GM21723 (cell line): ENCODE results near the gene RAP1GAP2.

Source experiments
- ATAC-seq: cut with Tn5 transposase; IDR thresholded peaks from one replicate; pipeline ENCODE4 v1.9.1; 2021; ENCODE audit warnings: mild to moderate bottlenecking, moderate library complexity; ENCODE audit not compliant: unreplicated experiment

Gene RAP1GAP2

DNA sequence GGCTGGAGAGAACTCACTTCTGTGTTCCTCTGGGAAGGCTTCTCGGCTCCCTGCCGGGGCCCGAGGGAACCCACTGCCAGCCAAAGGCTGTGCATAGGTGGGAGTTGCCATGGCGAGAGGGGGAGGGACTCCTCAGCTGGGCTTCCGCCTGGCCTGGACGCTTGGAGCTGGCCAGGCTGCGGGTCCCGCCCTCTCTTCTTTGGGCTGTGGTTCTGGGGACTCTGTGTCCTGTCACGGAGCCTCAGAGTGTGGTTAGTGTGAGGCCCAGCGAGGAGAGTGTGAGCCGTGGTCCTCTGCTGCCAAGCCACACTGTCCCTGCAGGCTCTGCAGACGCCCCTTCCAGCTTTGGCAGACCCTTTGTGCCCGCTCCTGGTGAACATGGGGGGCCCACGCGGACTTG, 144.1 kb downstream of the RAP1GAP2 start:
- no peak for ATAC-seq

DNA sequence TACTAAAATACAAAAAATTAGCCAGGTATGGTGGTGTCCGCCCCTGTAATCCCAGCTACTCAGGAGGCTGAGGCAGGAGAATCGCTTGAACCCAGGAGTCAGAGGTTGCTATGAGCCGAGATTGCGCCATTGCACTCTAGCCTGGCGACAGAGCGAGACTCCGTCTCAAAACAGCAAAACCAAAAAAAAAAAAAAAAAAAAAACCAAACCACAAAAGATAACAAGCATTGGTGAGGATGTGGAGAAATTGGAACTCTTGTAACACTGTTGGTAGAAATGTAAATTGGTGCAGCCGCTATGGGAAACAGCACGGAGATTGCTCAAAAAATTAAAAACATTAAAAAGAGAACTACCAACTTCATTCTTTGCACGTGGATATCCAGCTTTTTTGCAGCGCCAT, 147.7 kb downstream of the RAP1GAP2 start:
- ATAC-seq = no peak

DNA sequence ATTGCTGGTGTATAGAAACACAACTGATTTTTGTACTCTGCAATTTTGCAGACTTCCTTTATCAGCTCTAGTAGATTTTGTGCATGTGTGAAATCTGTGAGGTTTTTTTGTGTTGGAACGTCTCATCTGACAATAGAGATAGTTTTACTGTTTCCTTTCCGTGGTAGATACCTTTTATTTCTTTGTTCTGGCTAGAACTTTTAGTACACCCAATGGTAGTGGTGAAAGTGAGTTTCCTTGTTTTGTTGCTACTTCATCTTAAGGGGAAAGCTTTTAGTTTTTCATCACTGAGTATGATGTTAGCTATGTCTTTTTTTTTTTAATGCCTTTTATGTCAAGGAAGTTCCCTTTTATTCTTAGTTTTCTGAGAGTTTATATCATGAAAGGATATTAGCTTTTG, 149.1 kb downstream of the RAP1GAP2 start:
- no peak for ATAC-seq

DNA sequence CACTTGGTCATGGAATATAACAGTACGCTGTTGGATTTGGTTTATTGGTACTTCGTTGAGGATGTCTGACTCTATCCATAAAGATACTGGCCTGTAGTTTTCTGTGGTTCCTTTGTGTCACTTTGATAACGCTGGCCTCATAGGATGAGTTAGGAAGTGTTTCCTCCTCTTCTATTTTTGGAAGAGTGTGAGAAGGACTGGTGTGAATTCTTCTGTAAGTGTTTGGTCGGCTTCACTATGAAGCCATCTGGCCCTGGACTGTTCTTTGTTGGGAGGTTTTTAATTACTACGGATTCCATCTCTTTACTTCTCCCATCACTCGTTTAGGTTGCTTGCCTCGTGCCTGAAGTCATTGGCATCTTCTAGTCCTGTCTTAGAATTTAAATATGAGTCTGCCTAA, 149.9 kb downstream of the RAP1GAP2 start:
- ATAC-seq = no peak

DNA sequence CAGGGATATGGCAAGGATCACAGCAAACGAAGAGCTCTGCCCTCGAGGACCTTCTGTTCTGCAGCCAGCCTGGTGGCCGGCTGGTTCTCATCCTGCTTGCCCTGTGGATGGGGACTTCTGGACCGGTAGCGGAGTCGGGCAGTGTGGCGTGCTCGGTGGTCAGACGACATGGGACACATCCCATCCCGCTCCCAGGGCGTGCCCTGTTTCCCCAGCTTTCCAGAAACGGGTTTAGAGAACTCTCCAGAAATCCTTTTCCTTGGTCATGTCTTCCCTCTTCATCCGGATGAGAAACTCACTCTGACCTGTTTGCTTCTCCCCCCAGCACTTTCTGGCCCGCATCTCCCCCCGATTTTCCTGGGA, 151.3 kb downstream of the RAP1GAP2 start:
- ATAC-seq = no peak

DNA sequence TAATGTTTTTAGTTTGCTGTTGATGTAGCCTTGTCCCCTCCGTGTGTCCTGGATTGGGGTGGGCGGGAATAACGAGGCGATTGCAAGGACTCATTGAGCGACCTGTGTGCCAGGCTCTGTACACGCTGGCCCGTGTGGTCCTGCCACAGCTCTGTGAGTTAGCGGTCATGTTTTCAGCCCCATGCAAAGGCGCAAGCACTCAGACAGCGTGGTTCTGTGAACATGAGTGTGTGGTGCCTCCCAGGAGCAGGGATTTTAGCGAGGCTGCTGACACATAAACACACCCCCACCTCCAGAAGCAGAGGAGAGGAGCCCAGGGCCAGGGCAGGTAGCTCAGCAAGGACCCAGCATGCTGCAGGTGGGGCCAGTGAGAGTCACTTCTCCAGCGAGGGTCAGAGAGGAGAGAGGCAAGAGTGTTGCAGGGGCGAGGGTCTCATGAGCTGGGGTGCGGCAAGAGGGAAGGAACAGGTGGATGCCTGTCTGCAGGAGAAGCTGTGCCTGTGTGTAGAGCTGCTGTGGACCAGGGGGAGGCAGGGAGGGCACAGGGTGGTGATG, 151.8 kb downstream of the RAP1GAP2 start:
- ATAC-seq = no peak

DNA sequence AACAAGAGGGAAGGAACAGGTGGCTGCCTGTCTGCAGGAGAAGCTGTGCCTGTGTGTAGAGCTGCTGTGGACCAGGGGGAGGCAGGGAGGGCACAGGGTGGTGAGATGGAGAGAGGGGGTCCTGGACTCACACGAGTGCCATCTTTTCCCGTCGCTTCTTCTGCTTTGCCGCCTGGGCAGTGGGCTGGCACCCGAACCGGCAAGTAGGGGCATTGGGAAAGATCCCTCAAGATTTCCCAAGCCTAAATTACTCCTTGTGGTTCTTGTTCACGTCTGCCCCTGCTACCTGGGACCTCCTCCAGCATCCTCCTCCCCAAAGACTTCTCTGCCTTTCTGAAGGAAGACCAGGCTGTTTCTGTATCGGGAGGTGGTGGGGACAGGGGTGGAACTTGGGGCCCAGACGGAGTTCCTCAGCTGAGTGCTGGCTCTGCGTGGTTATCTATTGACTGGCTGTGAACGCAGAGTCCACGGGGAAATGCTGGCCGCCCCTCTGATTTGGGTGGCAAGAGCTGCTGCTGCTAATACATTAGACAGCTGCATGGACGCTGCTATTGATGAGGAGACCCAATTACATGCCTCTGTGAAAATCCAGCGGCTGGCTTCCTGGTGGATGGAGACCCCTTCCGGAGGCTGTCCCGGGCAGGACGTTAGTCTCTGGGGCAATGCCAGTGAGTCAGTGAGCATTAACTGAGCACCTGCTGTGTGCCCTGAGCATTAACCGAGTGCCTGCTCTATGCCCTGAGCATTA, 152.7 kb downstream of the RAP1GAP2 start:
- no peak for ATAC-seq

DNA sequence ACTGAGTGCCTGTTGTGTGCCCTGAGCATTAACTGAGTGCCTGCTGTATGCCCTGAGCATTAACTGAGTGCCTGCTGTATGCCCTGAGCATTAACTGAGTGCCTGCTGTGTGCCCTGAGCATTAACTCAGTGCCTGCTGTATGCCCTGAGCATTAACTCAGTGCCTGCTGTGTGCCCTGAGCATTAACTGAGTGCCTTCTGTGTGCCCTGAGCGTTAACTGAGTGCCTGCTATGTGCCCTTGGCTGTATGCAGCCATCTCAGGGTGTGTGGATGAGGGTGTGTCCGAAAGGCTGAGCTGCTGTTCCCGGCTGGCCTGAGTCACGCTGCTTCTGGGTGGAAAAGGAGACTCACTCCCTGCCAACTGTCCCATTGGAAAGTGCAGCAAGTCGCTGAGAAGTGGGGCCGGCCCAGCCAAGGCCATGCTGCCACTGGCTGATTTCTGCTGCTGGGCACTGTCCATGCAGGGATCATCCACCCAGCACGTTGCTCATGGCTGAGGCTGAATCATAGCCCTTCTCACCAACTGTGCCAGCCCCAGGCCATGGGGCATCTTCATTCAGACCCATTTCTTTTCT, 153.3 kb downstream of the RAP1GAP2 start:
- no peak for ATAC-seq

DNA sequence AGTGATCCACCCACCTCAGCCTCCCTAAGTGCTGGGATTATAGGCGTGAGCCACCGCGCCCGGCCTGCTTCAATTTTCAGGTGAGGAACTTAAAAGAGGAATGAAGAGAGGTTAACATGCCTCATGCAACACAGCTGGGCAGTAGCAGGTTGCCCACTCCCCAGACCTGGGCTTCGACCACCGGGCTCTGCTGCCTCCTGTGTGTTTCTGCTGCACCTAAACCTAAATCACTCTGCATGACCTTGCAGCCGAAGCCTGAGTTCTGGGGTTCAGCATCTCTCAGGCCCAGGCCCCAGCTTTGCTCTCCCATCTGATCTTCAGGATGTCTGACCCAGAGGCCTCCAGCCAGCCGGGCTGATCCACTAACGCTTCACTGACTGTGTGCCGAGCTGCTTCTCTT, 154.6 kb downstream of the RAP1GAP2 start:
- no peak for ATAC-seq

DNA sequence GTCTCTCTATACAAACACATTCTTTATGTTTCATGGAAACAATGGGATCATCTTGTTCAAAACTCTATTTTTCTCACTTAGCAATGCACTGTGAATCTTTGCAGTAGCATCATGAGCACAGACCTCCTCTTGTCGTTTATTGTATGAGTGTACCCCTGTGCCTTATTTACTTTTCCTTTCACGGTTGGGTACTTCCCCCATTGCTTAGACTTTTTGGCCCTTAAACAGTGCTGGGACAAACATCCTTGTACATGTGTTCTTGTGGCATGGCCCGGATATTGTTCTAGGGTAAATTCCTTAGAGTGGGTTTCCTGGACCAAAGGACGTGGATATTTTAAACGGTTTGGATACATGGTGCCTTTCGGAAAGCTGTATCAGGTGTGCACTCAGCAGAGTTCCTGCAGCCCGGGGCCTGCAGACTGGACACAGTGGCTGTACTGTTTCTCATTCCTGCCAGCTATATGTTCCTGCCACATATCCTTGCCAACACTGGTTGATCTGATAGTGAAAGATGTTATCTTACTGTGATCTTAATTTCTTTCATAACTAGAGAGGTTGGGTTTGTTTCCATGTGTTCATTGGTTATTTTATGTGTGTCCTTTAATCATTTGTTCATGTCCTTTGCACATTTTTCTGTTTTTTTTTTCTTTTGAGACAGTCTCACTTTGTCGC, 156.1 kb downstream of the RAP1GAP2 start:
- no peak for ATAC-seq

DNA sequence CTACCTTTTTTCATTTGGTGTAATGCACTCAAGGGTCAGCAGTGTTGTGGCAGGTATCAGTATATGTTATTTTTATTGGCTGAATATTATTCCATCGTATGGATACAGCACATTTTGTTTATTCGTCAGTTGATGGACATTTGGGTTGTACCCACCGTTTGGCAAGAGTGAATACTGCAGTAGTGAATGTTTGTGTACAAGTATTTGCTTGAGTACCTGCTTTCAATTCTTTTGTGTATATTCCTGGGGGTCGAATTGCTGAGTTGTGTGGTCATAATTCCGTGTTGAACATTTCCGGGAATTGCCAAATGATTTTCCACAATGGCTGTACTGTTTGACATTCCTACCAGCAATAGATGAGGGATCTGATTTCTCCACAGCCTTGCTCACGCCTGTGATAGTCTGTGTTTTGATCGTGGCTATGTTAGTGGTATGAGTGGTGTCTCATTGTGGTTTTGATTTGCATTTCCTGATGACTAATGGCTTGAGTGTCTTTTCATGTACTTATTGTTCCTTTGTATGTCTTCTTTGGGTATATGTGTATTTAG, 158.7 kb downstream of the RAP1GAP2 start:
- no peak for ATAC-seq

DNA sequence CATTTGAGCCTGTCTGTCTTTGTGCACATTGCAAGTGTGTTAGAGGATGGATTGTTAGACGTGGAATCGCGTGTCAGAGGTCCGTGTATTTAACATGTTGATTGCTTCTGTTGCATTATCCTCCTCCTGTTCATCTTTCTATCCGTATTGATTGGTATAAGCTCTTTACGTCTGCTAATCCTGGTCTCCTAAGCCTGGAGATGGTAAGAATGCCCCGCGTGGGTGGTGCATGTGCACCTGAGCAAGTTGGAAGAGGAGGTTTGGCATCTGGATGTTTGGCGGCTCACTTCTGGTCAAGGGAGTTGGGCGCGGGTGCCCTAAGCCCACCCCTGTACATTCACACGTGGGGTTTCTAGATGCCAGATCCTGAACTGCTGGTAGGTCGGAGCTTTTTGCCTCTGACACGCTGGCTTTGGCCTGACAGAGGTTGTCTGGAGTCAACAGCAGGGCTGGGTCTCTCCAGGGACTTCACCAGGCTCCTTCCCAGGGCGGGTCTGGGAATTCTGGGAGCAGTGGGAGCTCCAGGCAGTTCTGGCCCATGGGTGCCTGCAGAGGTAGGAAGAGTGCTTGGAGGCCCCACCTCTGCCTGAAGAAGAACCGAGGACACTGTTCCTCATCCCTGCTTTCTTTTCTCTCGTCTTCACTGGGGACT, 159.8 kb downstream of the RAP1GAP2 start:
- ATAC-seq = no peak

DNA sequence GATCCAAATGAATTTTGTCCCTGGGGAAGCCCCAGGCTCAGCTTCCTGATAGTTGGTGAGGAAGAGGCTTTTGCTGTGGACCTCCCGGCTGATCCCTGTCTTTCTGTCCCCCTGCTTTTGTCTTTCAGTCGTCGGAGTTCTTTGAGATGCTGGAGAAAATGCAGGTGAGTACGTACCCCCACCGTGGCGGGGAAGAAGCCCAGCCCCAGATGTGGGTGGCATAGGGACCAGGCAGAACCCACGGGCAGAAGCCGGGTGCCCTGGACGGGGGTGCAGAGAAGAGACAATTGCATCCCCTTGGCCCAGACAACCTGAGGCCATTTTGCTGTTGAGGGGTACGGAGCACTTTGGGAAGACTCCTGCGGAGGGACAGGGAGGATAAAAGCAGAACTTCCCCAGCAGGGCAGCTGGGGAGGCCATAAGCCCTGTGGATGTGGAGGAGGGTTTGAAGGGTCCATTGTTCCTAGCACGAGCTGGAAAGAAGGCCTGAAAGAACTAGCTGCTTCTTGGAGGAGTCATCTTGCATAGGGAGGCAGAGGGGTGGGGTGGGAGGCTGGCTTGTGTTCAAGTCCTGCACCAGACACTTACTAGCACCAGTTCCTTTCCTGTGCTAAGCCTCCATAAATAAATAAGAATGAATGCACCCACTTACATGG, 161.5 kb downstream of the RAP1GAP2 start:
- ATAC-seq = no peak

DNA sequence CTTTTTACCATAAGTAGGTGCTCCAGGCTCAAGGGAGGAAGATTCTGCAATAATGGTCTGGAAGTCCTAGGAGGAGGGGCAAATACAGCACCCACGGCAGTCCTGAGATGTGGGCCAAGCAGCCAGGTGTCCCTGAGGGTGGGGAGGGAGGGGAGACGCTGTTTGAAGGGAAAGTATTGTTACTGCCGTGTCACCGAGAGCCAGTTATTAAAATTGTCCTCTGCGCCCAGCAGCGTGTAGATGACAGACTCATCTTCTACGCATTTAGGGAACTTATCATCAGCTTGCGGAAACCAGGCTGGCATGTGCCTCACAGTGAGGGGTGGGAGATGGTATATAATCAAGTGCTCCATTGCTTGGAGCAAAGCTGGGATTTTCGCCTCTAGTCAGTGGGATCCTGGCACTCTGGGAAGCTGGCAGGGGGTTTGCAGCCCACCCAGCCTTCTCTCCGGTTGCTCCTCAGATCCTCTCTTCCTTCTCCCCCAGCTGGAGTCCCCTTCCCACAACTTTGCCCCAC, 162.5 kb downstream of the RAP1GAP2 start:
- ATAC-seq = no peak

DNA sequence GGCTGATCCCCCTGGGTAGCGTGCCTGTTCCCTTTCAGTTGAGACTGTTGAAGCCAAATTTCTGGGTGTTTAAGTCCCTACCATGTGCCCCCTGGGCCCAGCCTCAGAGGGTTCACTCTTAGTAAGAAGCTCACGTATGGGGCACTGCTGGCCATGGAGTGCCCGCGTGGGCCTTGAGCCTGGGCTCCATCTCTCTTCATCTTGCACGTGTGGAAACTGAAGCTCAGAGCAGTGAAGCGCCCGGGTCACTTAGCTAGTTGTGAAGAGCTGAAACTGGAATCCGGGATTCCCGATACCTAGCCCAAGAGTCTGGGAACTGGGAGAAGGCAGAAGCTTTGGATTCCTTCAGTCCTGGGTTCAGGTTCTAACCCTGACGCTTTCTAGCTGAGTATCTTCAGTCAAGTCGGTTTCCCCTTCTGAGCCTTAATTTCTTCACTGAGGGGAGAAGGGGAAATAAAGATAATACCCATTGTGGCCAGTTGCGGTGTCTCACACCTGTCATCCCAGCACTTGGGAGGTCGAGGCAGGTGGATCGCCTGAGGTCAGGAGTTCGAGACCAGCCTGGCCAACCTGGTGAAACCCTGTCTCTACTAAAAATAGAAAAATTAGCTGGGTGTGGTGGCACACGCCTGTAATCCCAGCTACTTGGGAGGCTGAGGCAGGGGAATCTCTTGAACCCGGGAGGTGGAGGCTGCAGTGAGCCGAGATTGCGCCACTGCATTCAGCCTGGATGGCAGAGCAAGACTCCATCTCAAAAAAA, 163.3 kb downstream of the RAP1GAP2 start:
- no peak for ATAC-seq

DNA sequence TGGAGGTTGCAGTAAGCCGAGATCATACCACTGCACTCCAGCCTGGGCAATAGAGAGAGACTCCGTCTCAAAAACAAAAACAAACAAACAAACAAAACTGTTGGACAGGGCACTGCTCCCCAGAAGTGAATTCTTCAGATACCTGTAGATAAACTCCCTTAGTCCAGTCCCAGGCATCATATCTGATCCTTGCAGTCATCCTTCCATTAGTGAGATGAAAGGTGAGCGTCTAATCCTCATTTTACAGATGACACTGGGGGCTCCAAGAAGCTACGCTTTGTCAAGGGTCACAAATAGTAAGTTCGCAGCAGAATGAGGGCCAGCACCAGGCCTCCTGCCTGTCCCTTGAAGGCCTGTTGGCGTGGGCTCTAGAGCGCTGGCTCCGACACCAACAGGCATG, 165.2 kb downstream of the RAP1GAP2 start:
- ATAC-seq = no peak

DNA sequence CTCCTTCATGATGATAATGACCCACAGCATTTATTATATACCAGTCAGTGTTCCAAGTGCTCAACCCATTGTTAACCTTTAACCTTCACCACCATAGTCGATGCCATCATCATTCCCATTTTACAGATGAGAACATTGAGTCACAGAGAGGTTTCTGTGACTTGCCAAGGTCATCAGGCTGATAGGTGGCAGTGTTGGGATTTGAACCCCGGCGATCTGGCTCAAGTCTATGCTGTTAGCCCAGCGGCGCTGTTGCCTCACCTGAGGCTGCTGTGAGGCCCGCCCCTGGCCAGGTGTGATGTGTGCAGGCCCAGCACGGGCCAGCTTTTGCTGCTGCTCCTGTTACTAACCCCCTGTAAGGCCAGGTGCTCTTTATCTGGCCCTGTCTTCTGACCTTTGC, 166.0 kb downstream of the RAP1GAP2 start:
- no peak for ATAC-seq

DNA sequence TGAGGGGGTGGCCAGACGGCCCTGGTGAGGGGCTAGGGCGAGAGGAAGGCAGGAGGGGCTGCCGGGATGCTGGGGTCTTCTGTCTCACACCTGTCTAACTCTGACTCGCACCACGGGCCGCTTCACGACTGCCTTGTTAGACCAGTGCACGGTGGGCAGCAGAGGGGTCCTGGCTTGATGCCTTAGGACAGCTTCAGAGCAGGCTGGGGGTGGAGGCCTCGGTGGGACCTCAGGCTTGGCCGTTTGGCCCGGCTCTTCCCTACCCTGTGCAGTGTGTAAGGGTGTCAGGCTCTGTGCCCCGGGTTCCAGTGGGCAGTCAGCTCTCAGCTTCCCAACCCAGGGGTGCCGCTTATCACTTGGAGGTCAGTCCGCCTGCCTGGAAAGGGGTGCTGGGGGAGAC, 166.5 kb downstream of the RAP1GAP2 start:
- ATAC-seq = no peak

DNA sequence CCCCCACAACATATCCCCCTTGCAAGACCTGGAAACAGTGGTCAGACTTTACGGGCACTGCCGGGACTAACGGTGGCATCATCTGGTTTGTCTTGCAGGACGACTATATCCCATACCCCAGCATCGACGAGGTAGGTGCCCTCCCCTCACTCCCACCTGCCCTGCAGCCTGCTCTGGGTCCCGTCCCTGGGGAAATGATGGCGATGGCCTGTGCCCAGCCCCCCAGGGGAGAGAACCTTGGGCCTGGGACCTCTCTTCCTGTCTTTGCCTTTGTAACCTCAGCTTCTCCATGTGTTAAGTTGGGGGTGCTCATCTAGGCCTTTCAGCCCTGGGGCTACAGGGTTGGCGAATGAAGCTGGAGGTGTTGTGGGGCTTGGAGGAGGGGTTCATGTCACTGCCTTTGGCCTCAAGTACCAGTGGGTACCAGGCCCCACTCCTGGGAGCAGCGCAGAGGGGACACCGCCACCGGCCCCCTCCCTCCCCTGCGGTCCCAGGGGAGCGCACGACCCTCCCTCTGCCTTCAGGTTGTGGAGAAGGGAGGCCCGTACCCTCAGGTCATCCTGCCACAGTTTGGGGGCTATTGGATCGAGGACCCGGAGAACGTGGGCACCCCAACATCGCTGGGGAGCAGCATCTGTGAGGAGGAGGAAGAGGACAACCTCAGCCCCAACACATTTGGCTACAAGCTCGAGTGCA, 167.2 kb downstream of the RAP1GAP2 start:
- ATAC-seq = no peak
